ENCODE data around the gene MINAR1. TPM values are rescaled to one million over a fixed set of nuclear protein-coding genes. Genes with fewer than 3 reads are reported as not detected.

MINAR1 gene
- total RNA-seq, 5 donors from 2014 or later (not counting 1 experiment from before 2014, with no cell fraction given): 0.30 to 0.47 (median 0.42) TPM

DNA sequence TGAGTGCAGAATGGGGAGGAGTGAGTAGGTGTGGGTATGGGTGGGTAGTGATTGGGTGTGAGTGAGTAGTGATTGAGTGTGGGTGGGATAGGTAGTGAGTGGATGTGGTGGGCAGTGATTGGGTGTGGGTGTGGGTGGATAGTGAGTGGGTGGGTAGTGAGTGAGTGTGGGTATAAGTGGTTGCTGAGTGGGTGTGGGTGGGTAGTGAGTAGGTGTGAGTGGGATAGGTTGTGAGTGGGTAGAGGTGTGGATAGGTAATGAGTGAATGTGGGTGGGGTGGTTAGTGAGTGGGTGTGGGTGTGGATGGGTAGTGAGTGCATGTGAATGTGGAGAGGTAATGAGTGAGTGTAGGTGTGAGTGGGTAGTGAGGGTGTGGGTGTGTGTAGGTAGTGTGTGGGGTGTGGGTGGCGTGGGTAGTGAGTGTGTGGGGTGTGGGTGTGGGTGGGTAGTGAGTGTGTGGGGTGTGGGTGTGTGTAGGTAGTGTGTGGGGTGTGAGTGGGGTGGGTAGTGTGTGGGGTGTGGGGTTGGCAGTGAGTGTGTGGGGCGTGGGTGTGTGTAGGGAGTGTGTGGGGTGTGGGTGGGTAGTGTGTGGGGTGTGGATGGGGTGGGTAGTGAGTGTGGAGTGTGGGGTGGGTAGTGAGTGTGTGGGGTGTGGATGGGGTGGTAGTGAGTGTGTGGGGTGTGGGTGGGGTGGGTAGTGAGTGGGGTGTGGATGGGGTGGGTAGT lies 5.3 kb downstream of the MINAR1 start:
- no peak for ATAC-seq (replicated peaks in 1 of 4)
- DNase-seq: no peak
- ChIA-PET POLR2A (no interaction called here), CTCF (no interaction called here)
- H3K27me3 ChIP-seq (replicated peaks in 1 of 2; ENCODE audit: control insufficient read depth in 2 of 2, extremely low read depth in 1 of 2, insufficient read depth in 2 of 2, low read length in 1 of 2): peaks cover 14% of the 10 kb centered on the region in 2 experiments
- Mint-ChIP-seq H3K4me3 (no peak overlapping the region), H3K4me1 (peaks cover 0 to 5% (median 2%) of the 10 kb centered on the region in 3 donors), H3K36me3 (no peaks in the 10 kb centered on the region), H3K9me3 (no peaks in the 10 kb centered on the region), H3K27ac (no peak overlapping the region), H3K27me3 (peaks cover 25 to 27% of the 10 kb centered on the region in 2 donors)
- H3K9me3 ChIP-seq: no peaks in the 10 kb centered on the region
- WGBS (ENCODE audit: insufficient coverage): 82% methylated on average over 2 of the region's 2 CpGs
- H3K4me3 ChIP-seq (ENCODE audit: control insufficient read depth in 1 of 2, extremely low read depth in 1 of 2, low read length in 1 of 2): no peak overlapping the region
- H3K27ac ChIP-seq (ENCODE audit: low read length): no peak overlapping the region
- H3K36me3 ChIP-seq (ENCODE audit: control insufficient read depth in 2 of 2, extremely low read depth in 1 of 2, insufficient read depth in 1 of 2, low read length in 1 of 2): no peaks in the 10 kb centered on the region
- H3K4me1 ChIP-seq (ENCODE audit: control insufficient read depth in 1 of 2, extremely low read depth in 1 of 2, insufficient read depth in 2 of 2, low read length in 2 of 2): peaks cover 0 to 1% of the 10 kb centered on the region in 2 experiments

DNA sequence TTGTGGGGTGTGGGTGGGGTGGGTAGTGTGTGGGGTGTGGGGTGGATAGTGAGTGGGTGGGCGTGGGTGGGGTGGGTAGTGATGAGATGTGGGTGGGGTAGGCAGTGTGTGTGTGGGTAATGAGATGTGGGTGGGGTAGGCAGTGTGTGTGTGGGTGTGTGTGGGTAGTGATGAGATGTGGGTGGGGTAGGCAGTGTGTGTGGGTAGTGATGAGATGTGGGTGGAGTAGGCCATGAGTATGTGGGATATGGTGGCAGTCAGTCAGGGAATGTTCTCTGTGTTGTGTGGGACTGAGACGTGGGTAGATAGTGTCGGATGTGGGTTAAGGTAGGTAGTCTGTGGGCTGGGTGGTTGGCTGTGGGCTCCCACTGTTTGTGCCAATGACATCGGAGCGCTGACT lies 7.1 kb downstream of the MINAR1 start:
- H3K4me1 ChIP-seq (ENCODE audit: control insufficient read depth in 1 of 2, extremely low read depth in 1 of 2, insufficient read depth in 2 of 2, low read length in 2 of 2): no peaks in the 10 kb centered on the region
- ChIA-PET CTCF (no interaction called here), POLR2A (no interaction called here)
- H3K9me3 Mint-ChIP-seq: no peaks in the 10 kb centered on the region
- no peaks in the 10 kb centered on the region for H3K9me3 ChIP-seq
- DNase-seq (no peak), ATAC-seq (replicated peaks in 1 of 4) (no peak)
- no peak overlapping the region for H3K4me3 ChIP-seq (ENCODE audit: control insufficient read depth in 1 of 2, extremely low read depth in 1 of 2, low read length in 1 of 2)
- H3K36me3 ChIP-seq (ENCODE audit: control insufficient read depth in 2 of 2, extremely low read depth in 1 of 2, insufficient read depth in 1 of 2, low read length in 1 of 2): no peaks in the 10 kb centered on the region
- peaks cover 9 to 13% of the 10 kb centered on the region in 2 donors for H3K27me3 Mint-ChIP-seq
- peaks cover 0 to 8% of the 10 kb centered on the region in 2 experiments for H3K27me3 ChIP-seq (replicated peaks in 1 of 2; ENCODE audit: control insufficient read depth in 2 of 2, extremely low read depth in 1 of 2, insufficient read depth in 2 of 2, low read length in 1 of 2)
- H3K4me3 Mint-ChIP-seq: no peak overlapping the region
- WGBS (ENCODE audit: insufficient coverage): 89% methylated on average over 4 of the region's 5 CpGs
- H3K27ac ChIP-seq (ENCODE audit: low read length): no peak overlapping the region
- no peaks in the 10 kb centered on the region for H3K36me3 Mint-ChIP-seq
- no peak overlapping the region for H3K27ac Mint-ChIP-seq
- H3K4me1 Mint-ChIP-seq: no peaks in the 10 kb centered on the region

DNA sequence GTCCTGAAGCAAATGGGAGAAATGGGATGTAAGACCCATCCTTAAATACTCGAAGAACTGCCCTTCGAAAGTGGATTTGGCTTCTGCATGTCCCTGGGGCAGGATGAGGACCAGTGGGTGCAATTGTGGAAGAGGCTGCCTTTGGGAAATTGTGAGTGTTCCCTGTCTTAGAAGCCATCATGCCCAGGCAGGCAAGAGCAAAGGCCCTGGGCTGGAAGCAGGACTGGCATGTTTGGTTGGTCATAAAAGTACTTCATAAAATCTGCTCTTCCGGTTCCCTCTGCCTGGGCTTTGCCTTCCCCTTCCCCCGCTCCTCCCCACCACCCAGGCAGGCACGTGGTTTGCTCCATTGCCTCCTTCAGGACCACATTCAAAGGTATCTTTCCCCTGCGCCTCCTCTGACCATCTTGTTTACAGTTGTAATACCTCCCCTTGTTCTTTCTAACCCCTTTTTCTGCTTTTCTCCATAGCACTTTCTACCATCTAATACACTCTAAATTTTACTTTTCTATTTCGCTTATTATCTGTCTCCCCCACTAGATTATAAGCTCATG lies 8.3 kb downstream of the MINAR1 start:
- no peaks in the 10 kb centered on the region for H3K4me1 ChIP-seq (ENCODE audit: control insufficient read depth in 1 of 2, extremely low read depth in 1 of 2, insufficient read depth in 2 of 2, low read length in 2 of 2)
- H3K27me3 Mint-ChIP-seq: peaks cover 2 to 5% of the 10 kb centered on the region in 2 donors
- H3K27me3 ChIP-seq (replicated peaks in 1 of 2; ENCODE audit: control insufficient read depth in 2 of 2, extremely low read depth in 1 of 2, insufficient read depth in 2 of 2, low read length in 1 of 2): peaks cover 0 to 5% of the 10 kb centered on the region in 2 experiments
- no peaks in the 10 kb centered on the region for H3K36me3 Mint-ChIP-seq
- ATAC-seq (replicated peaks in 1 of 4): no peak
- ChIA-PET CTCF (no interaction called here), POLR2A (no interaction called here)
- no peak overlapping the region for H3K27ac ChIP-seq (ENCODE audit: low read length)
- no peaks in the 10 kb centered on the region for H3K4me1 Mint-ChIP-seq
- H3K9me3 ChIP-seq: no peaks in the 10 kb centered on the region
- no peak for DNase-seq
- no peak overlapping the region for H3K4me3 ChIP-seq (ENCODE audit: control insufficient read depth in 1 of 2, extremely low read depth in 1 of 2, low read length in 1 of 2)
- 79% methylated on average over 6 of the region's 7 CpGs for WGBS (ENCODE audit: insufficient coverage)
- no peak overlapping the region for H3K27ac Mint-ChIP-seq
- H3K9me3 Mint-ChIP-seq: no peaks in the 10 kb centered on the region
- no peaks in the 10 kb centered on the region for H3K36me3 ChIP-seq (ENCODE audit: control insufficient read depth in 2 of 2, extremely low read depth in 1 of 2, insufficient read depth in 1 of 2, low read length in 1 of 2)
- H3K4me3 Mint-ChIP-seq: no peak overlapping the region

DNA sequence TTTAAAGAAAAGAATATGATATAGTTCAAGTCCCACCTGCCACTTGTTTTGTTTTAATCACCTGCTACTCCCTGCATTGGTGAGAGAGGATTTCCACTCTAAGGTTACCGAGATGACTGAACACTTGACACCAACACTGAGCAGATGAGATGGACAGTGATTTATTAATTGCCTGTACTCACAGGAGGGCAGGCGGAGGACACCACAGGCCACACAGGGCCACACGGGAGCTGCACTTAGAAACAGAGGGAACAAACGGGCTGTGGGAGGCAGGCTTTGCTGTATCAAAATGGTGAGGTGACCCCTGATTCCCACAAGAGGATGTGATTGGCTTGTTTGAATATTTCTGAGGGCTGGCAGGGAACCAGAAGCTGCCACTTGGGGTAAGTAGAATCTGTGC lies 10.8 kb downstream of the MINAR1 start:
- WGBS (ENCODE audit: insufficient coverage): 50% methylated on average over 1 of the region's 4 CpGs
- Mint-ChIP-seq H3K9me3 (peaks cover 0 to 17% (median 4%) of the 10 kb centered on the region in 3 donors), H3K4me3 (no peak overlapping the region), H3K36me3 (peaks cover 3% of the 10 kb centered on the region), H3K27me3 (peaks cover 0 to under 1% of the 10 kb centered on the region in 2 donors), H3K27ac (no peak overlapping the region), H3K4me1 (no peaks in the 10 kb centered on the region)
- DNase-seq (no peak), ATAC-seq (replicated peaks in 1 of 4) (no peak)
- H3K27ac ChIP-seq (ENCODE audit: low read length): no peak overlapping the region
- no peaks in the 10 kb centered on the region for H3K36me3 ChIP-seq (ENCODE audit: control insufficient read depth in 2 of 2, extremely low read depth in 1 of 2, insufficient read depth in 1 of 2, low read length in 1 of 2)
- no peaks in the 10 kb centered on the region for H3K9me3 ChIP-seq
- no peaks in the 10 kb centered on the region for H3K27me3 ChIP-seq (replicated peaks in 1 of 2; ENCODE audit: control insufficient read depth in 2 of 2, extremely low read depth in 1 of 2, insufficient read depth in 2 of 2, low read length in 1 of 2)
- POLR2A ChIA-PET: no interaction called here
- no peaks in the 10 kb centered on the region for H3K4me1 ChIP-seq (ENCODE audit: control insufficient read depth in 1 of 2, extremely low read depth in 1 of 2, insufficient read depth in 2 of 2, low read length in 2 of 2)
- H3K4me3 ChIP-seq (ENCODE audit: control insufficient read depth in 1 of 2, extremely low read depth in 1 of 2, low read length in 1 of 2): no peak overlapping the region
- CTCF ChIA-PET: no interaction called here

DNA sequence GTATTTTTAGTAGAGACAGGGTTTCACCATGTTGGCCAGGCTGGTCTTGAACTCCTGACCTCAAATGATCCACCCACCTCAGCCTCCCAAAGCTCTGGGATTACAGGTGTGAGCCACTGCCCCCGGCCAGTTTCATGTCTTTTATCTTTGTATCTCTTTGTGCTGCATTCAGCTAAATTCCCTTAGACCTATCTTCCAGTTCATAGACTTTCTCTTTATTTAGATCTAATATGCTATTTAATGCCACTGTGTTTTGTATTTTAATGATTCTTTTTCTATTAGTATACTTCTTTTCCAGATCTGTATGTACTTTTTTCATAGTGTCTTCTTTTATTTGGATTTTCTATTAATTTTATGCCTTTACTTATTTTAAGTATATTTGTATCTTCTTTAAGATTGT lies 14.9 kb downstream of the MINAR1 start:
- DNase-seq (no peak), ATAC-seq (replicated peaks in 1 of 4) (no peak)
- POLR2A ChIA-PET: no interaction called here
- Histone ChIP-seq H3K36me3 (ENCODE audit: control insufficient read depth in 2 of 2, extremely low read depth in 1 of 2, insufficient read depth in 1 of 2, low read length in 1 of 2) (no peaks in the 10 kb centered on the region), H3K4me1 (ENCODE audit: control insufficient read depth in 1 of 2, extremely low read depth in 1 of 2, insufficient read depth in 2 of 2, low read length in 2 of 2) (no peaks in the 10 kb centered on the region), H3K4me3 (ENCODE audit: control insufficient read depth in 1 of 2, extremely low read depth in 1 of 2, low read length in 1 of 2) (no peak overlapping the region), H3K9me3 (no peaks in the 10 kb centered on the region), H3K27me3 (replicated peaks in 1 of 2; ENCODE audit: control insufficient read depth in 2 of 2, extremely low read depth in 1 of 2, insufficient read depth in 2 of 2, low read length in 1 of 2) (peaks cover 0 to 18% of the 10 kb centered on the region in 2 experiments), H3K27ac (ENCODE audit: low read length) (no peak overlapping the region)
- Mint-ChIP-seq H3K4me3 (no peak overlapping the region), H3K9me3 (peaks cover 0 to 17% (median 4%) of the 10 kb centered on the region in 3 donors), H3K36me3 (peaks cover 8% of the 10 kb centered on the region), H3K27me3 (peaks cover 9 to 17% of the 10 kb centered on the region in 2 donors), H3K4me1 (no peaks in the 10 kb centered on the region), H3K27ac (no peak overlapping the region)
- CTCF ChIA-PET: no interaction called here
- 100% methylated on average over 1 of the region's 1 CpG for WGBS (ENCODE audit: insufficient coverage)

DNA sequence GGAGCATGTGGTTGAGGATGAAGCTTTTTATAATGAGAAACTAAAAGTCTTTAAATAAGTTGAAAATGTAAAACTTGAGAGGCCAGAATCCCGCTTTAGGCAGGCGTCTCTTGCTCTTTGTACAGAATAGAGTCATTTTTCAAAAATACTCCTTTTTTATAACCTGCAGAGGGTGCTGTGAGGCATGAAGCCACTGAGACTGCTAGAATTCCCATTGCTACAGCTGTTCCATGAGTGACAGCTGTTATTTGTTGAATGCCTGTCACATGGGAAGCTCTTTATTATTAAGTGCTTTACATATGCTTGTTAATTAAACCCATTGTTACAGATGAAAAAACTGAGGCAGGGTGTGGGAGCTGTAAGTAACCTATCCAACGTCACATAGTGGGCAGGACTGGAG lies 18.5 kb downstream of the MINAR1 start:
- H3K27me3 Mint-ChIP-seq: peaks cover 9 to 17% of the 10 kb centered on the region in 2 donors
- Histone ChIP-seq H3K4me1 (ENCODE audit: control insufficient read depth in 1 of 2, extremely low read depth in 1 of 2, insufficient read depth in 2 of 2, low read length in 2 of 2) (no peaks in the 10 kb centered on the region), H3K4me3 (ENCODE audit: control insufficient read depth in 1 of 2, extremely low read depth in 1 of 2, low read length in 1 of 2) (no peak overlapping the region), H3K27me3 (replicated peaks in 1 of 2; ENCODE audit: control insufficient read depth in 2 of 2, extremely low read depth in 1 of 2, insufficient read depth in 2 of 2, low read length in 1 of 2) (peaks cover 0 to 21% of the 10 kb centered on the region in 2 experiments), H3K9me3 (no peaks in the 10 kb centered on the region), H3K36me3 (ENCODE audit: control insufficient read depth in 2 of 2, extremely low read depth in 1 of 2, insufficient read depth in 1 of 2, low read length in 1 of 2) (no peaks in the 10 kb centered on the region), H3K27ac (ENCODE audit: low read length) (no peak overlapping the region)
- ATAC-seq (replicated peaks in 1 of 4) (no peak), DNase-seq (no peak)
- H3K36me3 Mint-ChIP-seq: peaks cover 8% of the 10 kb centered on the region
- CTCF ChIA-PET: no interaction called here
- no CpG with 5 or more reads among the region's 3 CpGs for WGBS (ENCODE audit: insufficient coverage)
- no peaks in the 10 kb centered on the region for H3K4me1 Mint-ChIP-seq
- POLR2A ChIA-PET: no interaction called here
- H3K27ac Mint-ChIP-seq: no peak overlapping the region
- peaks cover 0 to 17% (median 4%) of the 10 kb centered on the region in 3 donors for H3K9me3 Mint-ChIP-seq
- no peak overlapping the region for H3K4me3 Mint-ChIP-seq

All from T-cell (primary cell).